Spinal cord (tissue), 10 donors: Measurements from ENCODE around the gene SNAP91. TPM values are rescaled to one million over a fixed set of nuclear protein-coding genes. Genes with fewer than 3 reads are reported as not detected.

ENCODE experiments used
- DNase-seq, 6 donors: peaks; one replicate each; pipeline versions ENCODE4 v3.0.0 to v3.0.0-alpha.2; 2013 to 2015; ENCODE audit warnings: low spot score in 6 of 6, low read depth in 4 of 6
- H3K27ac ChIP-seq: one replicate; pipeline ENCODE4 v1.5.1; 2013; ENCODE audit warnings: low read depth, low read length, control low read depth
- H3K27me3 ChIP-seq: one replicate; pipeline ENCODE4 v1.6.1; 2013; ENCODE audit warnings: low read length; ENCODE audit not compliant: control insufficient read depth, insufficient read depth
- H3K36me3 ChIP-seq: one replicate; pipeline ENCODE4 v1.6.1; 2013; ENCODE audit warnings: low read length; ENCODE audit not compliant: control insufficient read depth, insufficient read depth
- H3K4me1 ChIP-seq: one replicate; pipeline ENCODE4 v1.6.1; 2013; ENCODE audit warnings: low read length; ENCODE audit not compliant: control insufficient read depth, insufficient read depth
- H3K4me3 ChIP-seq: one replicate; pipeline ENCODE4 v1.5.1; 2013; ENCODE audit warnings: low read depth, low read length, control low read depth
- H3K9me3 ChIP-seq: one replicate; pipeline ENCODE4 v1.6.1; 2013; ENCODE audit warnings: low read length; ENCODE audit not compliant: control insufficient read depth, insufficient read depth
- WGBS: methylation state at CpG from one replicate; pipeline ENCODE4 v1.1.5; 2013; ENCODE audit warnings: missing lambda C conversion rate; ENCODE audit not compliant: insufficient coverage; 5-methylcytosine and 5-hydroxymethylcytosine counted together
- polyA plus RNA-seq, 2 donors: library from polyadenylated mRNA; unstranded; fragments of 120-200 nt; gene quantifications; one replicate each; pipeline ENCODE4 v1.2.1, GENCODE V29; 2013; ENCODE audit not compliant: insufficient read length in 2 of 2
- total RNA-seq, 2 donors: library from RNA; depleted of rRNA in 1 of 2; stranded (reverse); fragments of 120-200 nt in 1 of 2; fragments of >200 nt in 1 of 2; gene quantifications; one replicate each; pipeline versions ENCODE4 v1.2.3 to v1.2.4, GENCODE V29; 2013 to 2014
- donor health status: healthy.

Gene SNAP91
- total and polyA plus RNA-seq, 4 donors, result 33.8 to 175 (median 140) TPM

DNA sequence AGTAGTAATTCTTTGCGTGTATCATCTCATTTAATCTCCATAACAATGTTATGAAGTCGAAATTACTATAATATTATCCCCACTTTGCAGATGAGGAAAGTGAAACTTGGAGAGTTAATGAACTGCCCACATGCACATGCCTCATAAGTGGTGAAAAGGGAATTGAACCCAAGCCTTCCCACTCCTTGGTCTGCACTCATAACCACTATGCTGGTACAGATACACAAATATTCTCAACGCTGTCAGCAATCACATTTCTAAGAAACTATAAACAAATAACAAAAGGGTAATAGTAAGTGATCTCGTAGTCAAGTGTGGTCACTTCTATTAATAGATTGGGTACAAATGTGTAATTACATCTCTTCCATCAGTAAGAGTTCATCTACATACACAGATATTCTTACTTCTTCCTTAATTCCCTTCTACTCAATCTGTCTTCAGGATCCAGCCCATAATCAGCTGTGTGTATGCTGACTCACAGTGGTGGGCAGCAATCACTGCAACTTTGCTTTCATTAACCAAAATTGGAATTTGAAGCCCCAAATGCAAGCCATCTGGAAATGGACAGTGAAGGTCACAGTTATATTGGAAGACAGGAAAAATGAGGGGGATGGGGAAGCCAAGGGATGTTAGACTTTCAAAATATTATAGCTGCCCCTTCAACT, 190.0 kb downstream of the SNAP91 start:
- H3K9me3 ChIP-seq, result no peaks in the 10 kb centered on the region
- no peaks in the 10 kb centered on the region for H3K4me1 ChIP-seq
- no peak overlapping the region for H3K27ac ChIP-seq
- WGBS, result no CpG with 5 or more reads among the region's 4 CpGs
- H3K4me3 ChIP-seq, result no peak overlapping the region
- H3K36me3 ChIP-seq, result no peaks in the 10 kb centered on the region
- no peaks in the 10 kb centered on the region for H3K27me3 ChIP-seq
- peak in 1 of 6 donors; percentile 27 for DNase-seq

DNA sequence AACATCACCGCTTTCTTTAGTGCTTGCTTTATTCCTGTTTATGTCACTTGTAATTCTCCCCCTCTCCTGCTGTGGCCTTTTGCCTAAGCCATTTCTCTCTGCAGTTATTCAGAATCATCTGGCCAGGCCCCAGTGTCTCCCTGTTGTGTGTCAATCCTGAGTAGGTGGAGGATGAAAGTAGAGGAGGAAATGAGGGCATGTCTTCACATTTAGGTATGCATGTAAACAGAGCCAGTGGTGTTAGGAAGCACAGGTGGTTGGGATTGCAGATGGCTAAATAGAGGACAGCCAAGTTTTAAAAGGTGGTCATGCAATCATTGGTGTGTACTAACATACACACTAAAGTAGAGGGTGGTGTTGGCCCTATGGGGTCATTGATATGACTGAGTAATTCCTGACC, 191.4 kb downstream of the SNAP91 start:
- peaks cover under 1% of the 10 kb centered on the region for H3K4me1 ChIP-seq
- H3K27ac ChIP-seq, result no peak overlapping the region
- DNase-seq, result no peak
- no peaks in the 10 kb centered on the region for H3K9me3 ChIP-seq
- WGBS, result 86% methylated on average over 1 of the region's 1 CpG
- H3K4me3 ChIP-seq, result no peak overlapping the region
- H3K36me3 ChIP-seq, result no peaks in the 10 kb centered on the region
- peaks cover under 1% of the 10 kb centered on the region for H3K27me3 ChIP-seq

DNA sequence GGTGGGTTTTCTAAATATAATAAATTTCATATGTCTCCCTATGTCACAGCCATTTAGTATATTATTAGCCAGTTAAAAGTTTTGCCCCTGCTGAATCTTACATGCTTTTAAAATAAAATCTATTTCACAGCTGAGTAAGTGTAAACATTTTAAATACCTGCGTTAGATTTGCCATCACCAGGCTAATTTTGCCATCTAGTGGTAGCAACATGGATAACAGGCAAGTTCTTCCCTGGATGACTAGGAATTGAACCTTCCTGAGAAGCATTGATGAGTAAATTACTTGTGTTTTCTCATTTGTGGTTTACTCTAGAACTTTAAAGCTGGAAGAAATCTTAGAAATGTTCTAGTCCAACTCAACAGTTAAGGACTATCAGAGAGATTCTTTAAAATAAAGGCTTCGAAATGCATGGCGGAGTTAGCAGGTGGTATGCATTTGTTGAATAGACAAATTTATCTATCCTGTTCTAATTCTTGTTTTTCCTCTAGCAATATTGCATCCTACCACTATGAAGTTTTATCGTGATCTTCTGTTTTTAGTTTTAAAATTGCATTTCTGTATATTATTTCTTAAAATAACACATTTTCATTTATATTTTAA, 193.9 kb downstream of the SNAP91 start:
- DNase-seq, result peak; percentile 59 to 92 (median 62)
- Histone ChIP-seq H3K27me3 (peaks cover 7% of the 10 kb centered on the region), H3K4me3 (no peak overlapping the region), H3K36me3 (no peaks in the 10 kb centered on the region), H3K4me1 (peaks cover 9% of the 10 kb centered on the region), H3K27ac (no peak overlapping the region), H3K9me3 (no peaks in the 10 kb centered on the region)
- no CpG with 5 or more reads among the region's 4 CpGs for WGBS

DNA sequence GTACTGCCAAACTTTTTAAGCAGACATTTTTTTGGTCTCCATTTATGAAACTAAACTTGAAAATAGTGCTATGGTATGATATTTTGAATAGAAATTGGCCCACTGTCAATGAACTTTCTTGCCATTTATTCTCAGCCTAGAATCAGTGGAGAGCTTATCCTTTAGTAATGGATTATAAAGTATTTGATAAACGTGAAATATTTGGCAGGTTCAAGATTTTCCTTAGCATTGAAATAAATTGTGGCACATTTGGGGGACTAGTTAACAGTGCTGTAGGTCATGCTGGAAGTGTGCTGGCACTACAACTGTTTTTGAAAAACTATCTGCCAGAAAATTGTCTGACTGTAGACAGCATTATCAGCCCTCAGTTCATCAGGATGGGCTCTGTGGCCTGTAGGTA, 194.4 kb downstream of the SNAP91 start:
- Histone ChIP-seq H3K9me3 (no peaks in the 10 kb centered on the region), H3K4me1 (peaks cover 9% of the 10 kb centered on the region), H3K36me3 (no peaks in the 10 kb centered on the region), H3K4me3 (no peak overlapping the region), H3K27ac (no peak overlapping the region), H3K27me3 (peaks cover 7% of the 10 kb centered on the region)
- DNase-seq, result no peak
- no CpG with 5 or more reads among the region's 1 CpG for WGBS

DNA sequence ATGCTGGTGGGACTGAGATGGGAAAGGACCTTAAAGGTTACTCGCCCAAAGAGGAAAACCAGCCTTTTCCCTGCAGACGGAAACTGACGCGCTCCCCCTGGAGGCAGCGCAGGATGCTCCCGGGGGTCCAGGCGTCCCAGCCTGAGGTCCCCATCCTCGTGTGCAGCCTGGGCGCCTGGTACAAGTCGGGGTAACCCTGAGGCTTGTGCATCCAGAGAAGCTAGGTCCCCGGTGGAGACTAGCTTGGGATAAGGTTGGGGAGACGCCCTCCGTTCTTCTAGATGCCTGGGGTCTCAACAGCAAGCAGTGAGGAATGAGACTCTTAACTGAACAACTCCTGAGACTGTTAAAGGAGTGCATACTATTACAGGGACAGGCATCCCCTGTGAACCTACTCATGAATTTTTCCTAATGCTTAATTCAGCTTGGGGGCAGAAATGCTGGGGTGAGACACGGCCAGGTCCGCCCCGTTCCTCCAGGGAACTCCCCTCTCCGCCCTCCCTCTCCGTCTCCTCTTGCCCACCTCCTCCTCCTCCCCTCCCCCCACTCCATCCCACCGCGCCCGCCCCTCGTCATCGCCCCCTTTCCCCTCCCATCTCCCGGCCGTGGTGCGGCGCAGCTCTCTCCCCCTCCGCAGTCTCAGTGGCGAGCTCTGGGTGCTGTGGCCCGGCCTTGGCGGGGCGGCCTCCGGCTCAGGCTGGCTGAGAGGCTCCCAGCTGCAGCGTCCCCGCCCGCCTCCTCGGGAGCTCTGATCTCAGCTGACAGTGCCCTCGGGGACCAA, 196.8 kb downstream of the SNAP91 start, which contains the start of gene PRSS35:
Gene PRSS35 (plus strand): TSS at position 634 of the 781 bp plus-strand sequence. CDS start 10,908 bp downstream, outside the sequence.
- peaks cover 7% of the 10 kb centered on the region for H3K27me3 ChIP-seq
- no peaks in the 10 kb centered on the region for H3K36me3 ChIP-seq
- WGBS, result 2% methylated on average over 33 of the region's 38 CpGs
- H3K4me1 ChIP-seq, result peaks cover 9% of the 10 kb centered on the region
- H3K9me3 ChIP-seq, result no peaks in the 10 kb centered on the region
- H3K27ac ChIP-seq, result peak within 1 kb of the TSS; percentile 54
- peak within 1 kb of the TSS; percentile 49 for H3K4me3 ChIP-seq
- DNase-seq, result peak in 2 of 6 donors; percentile 71 to 72

DNA sequence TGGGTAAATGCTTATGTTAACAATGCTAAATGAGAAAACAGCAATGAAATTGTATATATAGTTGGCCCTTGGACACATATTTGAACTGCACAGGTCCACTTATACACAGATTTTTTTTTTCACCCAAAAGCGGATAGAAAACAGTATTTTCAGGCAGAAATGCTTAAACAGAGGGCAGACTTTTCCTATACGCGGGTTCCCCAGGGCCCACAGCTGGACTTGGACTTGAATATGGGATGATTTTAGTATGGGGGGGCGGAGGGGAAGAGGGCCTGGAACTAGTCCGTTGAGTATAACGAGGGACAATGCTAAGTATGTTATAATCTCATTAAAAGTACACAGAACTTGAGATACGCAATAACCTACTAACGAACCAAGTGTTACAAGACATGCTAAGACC, 197.6 kb downstream of the SNAP91 start:
- H3K36me3 ChIP-seq, result no peaks in the 10 kb centered on the region
- peaks cover 7% of the 10 kb centered on the region for H3K27me3 ChIP-seq
- no peak overlapping the region for H3K27ac ChIP-seq
- H3K4me3 ChIP-seq, result no peak overlapping the region
- no peak for DNase-seq
- no peaks in the 10 kb centered on the region for H3K9me3 ChIP-seq
- no CpG with 5 or more reads among the region's 8 CpGs for WGBS
- peaks cover 9% of the 10 kb centered on the region for H3K4me1 ChIP-seq

DNA sequence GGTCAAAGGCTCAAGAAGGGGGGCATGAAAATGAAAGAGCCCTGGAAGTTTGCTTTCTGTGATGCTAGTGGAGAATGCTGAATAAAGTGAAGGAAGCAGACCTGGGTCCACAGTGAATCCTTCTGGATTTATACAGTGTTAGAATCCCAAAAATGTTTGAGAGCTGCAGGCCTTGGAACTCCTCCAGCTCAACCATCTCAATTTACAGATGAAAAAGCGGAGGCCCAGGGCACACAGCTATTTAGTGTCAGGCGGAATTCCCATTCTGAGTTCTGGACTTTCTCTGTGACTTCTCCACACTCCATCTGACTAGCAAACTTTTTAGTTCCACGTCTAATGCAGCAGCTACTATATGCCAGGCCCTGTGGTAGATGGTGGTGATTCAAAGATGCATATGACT, 198.1 kb downstream of the SNAP91 start:
- Histone ChIP-seq H3K27me3 (peaks cover 7% of the 10 kb centered on the region), H3K9me3 (no peaks in the 10 kb centered on the region), H3K4me3 (no peak overlapping the region), H3K36me3 (no peaks in the 10 kb centered on the region), H3K4me1 (peaks cover 9% of the 10 kb centered on the region), H3K27ac (no peak overlapping the region)
- no CpG with 5 or more reads among the region's 3 CpGs for WGBS
- DNase-seq, result no peak

DNA sequence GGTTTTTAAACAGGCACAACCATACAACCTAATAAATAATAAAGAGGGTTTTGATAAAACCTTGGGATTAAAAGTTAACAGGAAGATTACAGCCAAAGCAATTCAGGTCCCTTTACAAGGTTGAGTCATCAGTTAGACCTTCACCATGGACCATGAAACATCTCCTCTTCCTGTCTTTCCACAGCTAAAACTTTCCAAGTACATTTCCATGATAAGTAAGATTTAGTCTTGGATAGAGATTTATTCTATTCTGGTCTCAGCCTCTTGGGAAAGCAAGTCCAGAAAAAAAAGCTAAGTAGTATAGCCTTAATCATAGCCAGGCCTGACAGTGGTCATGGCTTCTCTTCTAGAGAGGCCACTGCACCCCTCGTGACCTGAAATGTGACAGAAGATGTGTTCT, 199.5 kb downstream of the SNAP91 start:
- no peak overlapping the region for H3K27ac ChIP-seq
- H3K36me3 ChIP-seq, result no peaks in the 10 kb centered on the region
- WGBS, result no CpG with 5 or more reads among the region's 1 CpG
- DNase-seq, result no peak
- peaks cover 7% of the 10 kb centered on the region for H3K27me3 ChIP-seq
- H3K9me3 ChIP-seq, result no peaks in the 10 kb centered on the region
- peaks cover 9% of the 10 kb centered on the region for H3K4me1 ChIP-seq
- no peak overlapping the region for H3K4me3 ChIP-seq

DNA sequence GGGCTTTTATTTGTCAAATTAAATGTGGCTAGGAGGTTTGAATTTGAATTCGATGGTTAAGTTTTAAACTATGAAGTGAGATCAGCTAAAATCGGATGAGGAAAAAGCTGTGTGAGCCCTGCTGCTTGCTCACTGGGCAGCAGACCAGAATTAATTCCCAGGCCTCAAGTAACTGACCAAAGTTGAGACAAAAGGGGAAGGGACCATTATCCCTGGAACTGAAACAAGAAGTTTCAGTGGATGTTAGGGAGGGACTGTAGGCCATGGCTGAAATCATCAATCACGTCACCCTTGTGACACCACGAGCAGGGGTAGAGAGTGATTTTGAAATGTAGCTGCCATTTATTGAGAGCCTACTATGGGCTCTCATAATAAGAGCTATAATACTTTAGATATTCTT, 203.5 kb downstream of the SNAP91 start:
- H3K36me3 ChIP-seq, result no peaks in the 10 kb centered on the region
- DNase-seq, result peak in 2 of 6 donors; percentile 36 to 43
- 39% methylated on average over 2 of the region's 4 CpGs for WGBS
- no peaks in the 10 kb centered on the region for H3K27me3 ChIP-seq
- H3K4me1 ChIP-seq, result no peaks in the 10 kb centered on the region
- H3K9me3 ChIP-seq, result no peaks in the 10 kb centered on the region
- H3K4me3 ChIP-seq, result no peak overlapping the region
- H3K27ac ChIP-seq, result no peak overlapping the region
